ENCODE data around the gene NUPR2.

DNA sequence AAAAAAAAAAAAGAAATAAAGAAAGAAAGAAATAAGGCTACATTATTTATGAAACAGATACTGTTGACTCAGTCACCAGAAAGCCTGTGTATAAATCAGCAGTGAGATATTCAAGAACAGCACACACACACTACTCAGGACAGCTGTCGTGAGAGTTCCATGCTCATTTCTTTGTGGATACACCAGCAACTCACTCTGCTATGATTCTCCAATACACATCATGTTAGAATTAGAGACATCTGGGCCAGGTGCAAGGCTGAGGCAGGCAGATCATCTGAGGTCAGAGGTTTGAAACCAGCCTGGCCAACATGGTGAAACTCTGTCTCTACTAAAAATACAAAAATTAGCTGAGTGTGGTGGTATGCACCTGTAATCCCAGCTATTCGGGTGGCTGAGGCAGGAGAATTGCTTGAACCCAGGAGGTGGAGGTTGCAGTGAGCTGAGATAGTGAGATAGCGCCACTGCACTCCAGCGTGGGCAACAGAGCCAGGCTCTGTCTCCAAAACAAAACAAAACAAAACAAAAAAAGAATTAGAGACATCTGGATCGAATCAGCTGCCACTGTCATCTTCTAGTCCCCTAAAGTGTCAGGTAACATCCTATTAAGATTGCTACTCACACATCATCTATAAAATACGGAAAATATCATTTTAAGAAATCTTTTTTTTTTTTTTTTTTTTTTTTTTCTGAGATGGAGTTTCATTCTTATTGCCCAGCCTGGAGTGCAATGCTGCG is 11.2 kb upstream of the NUPR2 start:
- TF ChIP-seq, protein P1, sequence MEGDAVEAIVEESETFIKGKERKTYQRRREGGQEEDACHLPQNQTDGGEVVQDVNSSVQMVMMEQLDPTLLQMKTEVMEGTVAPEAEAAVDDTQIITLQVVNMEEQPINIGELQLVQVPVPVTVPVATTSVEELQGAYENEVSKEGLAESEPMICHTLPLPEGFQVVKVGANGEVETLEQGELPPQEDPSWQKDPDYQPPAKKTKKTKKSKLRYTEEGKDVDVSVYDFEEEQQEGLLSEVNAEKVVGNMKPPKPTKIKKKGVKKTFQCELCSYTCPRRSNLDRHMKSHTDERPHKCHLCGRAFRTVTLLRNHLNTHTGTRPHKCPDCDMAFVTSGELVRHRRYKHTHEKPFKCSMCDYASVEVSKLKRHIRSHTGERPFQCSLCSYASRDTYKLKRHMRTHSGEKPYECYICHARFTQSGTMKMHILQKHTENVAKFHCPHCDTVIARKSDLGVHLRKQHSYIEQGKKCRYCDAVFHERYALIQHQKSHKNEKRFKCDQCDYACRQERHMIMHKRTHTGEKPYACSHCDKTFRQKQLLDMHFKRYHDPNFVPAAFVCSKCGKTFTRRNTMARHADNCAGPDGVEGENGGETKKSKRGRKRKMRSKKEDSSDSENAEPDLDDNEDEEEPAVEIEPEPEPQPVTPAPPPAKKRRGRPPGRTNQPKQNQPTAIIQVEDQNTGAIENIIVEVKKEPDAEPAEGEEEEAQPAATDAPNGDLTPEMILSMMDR (IDR thresholded peaks at IDR 0.05) = no peak
- TF ChIP-seq ZFX (IDR thresholded peaks at IDR 0.05; ENCODE audit: borderline replicate concordance) = no peak

Data from 22Rv1 (cell line).